HCT116 (cell line): ENCODE data around the gene SUPV3L1. TPM values are rescaled to one million over a fixed set of nuclear protein-coding genes. Genes with fewer than 3 reads are reported as not detected.

Source experiments
- ATAC-seq: fragments of 200-7000 bp; cut with Tn5 transposase; 2 replicates; pipeline ENCODE4 v1.9.1; 2020; ENCODE audit warnings: mild to moderate bottlenecking, moderate library complexity
- BruUV-seq: library from RNA; stranded (reverse); fragments of 400-500 nt; replicated peaks from 2 replicates; lab custom pipeline; 2021; lab: Mats Ljungman, UMichigan
- CTCF ChIA-PET: fragments of 300-600 bp; sonication (Branson Sonifier 250); formaldehyde crosslinking; loops from one replicate; lab custom pipeline; 2021; ENCODE audit warnings: antibody characterized with exemption; lab: Charles Lee
- POLR2A ChIA-PET: fragments of 300-600, 350-600 bp; sonication (Branson Sonifier 250); formaldehyde crosslinking; loops from one replicate; lab custom pipeline; 2021; ENCODE audit warnings: antibody characterized with exemption; lab: Charles Lee
- RAD21 ChIA-PET, 2 experiments: fragments of 300-600 bp; sonication (Branson Sonifier 250); formaldehyde crosslinking; loops; one replicate each; lab custom pipeline; 2023; ENCODE audit warnings: low total read pairs in 2 of 2; ENCODE audit not compliant: uncharacterized antibody in 2 of 2, unreplicated experiment in 2 of 2, low non-redundant PET in 1 of 2; lab: Charles Lee
- DNase-seq: peaks from one replicate; pipeline ENCODE4 v3.0.0-alpha.2; 2010; ENCODE audit warnings: low read depth, low spot score
- H2AFZ ChIP-seq: fragments of 200-600 bp; shearing (Covaris generic), sonication (generic); 2 replicates; pipeline ENCODE4 v1.6.1; 2017; ENCODE audit warnings: low read depth, mixed run types, mixed read lengths, antibody characterized with exemption, low read length; ENCODE audit not compliant: poor library complexity, severe bottlenecking
- H3K27ac ChIP-seq: 2 replicates; pipeline ENCODE4 v1.5.1; 2012; ENCODE audit warnings: low read depth, low read length
- H3K27me3 ChIP-seq: fragments of 200-600 bp; sonication (generic); 2 replicates; pipeline ENCODE4 v1.6.1; 2016; ENCODE audit warnings: mixed run types, low read length, mixed read lengths; ENCODE audit not compliant: insufficient read depth
- H3K36me3 ChIP-seq, 2 experiments: fragments of 200-500 bp in 1 of 2; fragments of 200-600 bp in 1 of 2; sonication (Bioruptor generic) in 1 of 2; sonication (generic) in 1 of 2; 2 replicates each; pipeline versions ENCODE4 v1.5.1 to v1.6.1; 2014 to 2016; ENCODE audit warnings: low read length in 2 of 2, inconsistent platforms in 1 of 2, mixed read lengths in 1 of 2, mixed run types in 1 of 2; ENCODE audit not compliant: insufficient read depth in 2 of 2, control insufficient read depth in 1 of 2
- H3K4me1 ChIP-seq, 2 experiments: fragments of 200-600 bp in 1 of 2; sonication (generic) in 1 of 2; 2 replicates each; pipeline versions ENCODE4 v1.5.1 to v1.6.1; 2012 to 2017; ENCODE audit warnings: low read length in 2 of 2, inconsistent platforms in 1 of 2, mild to moderate bottlenecking in 1 of 2, mixed read lengths in 1 of 2, mixed run types in 1 of 2, moderate library complexity in 1 of 2; ENCODE audit not compliant: insufficient read depth in 2 of 2, control insufficient read depth in 1 of 2
- H3K4me2 ChIP-seq: fragments of 200-600 bp; sonication (generic); 2 replicates; pipeline ENCODE4 v1.6.1; 2017; ENCODE audit warnings: mixed run types, low read length, mixed read lengths
- H3K4me3 ChIP-seq, 2 experiments: fragments of 200-600 bp in 1 of 2; sonication (generic) in 1 of 2; replicated peaks in 1 of 2; 2 replicates each; pipeline ENCODE4 v1.5.1; 2011 to 2016; ENCODE audit warnings: low read length in 2 of 2, control low read depth in 1 of 2, low read depth in 1 of 2, mild to moderate bottlenecking in 1 of 2, mixed read lengths in 1 of 2, mixed run types in 1 of 2
- H3K79me2 ChIP-seq: fragments of 200-600 bp; sonication (generic); 2 replicates; pipeline ENCODE4 v1.6.1; 2017; ENCODE audit warnings: mild to moderate bottlenecking, mixed run types, low read length, moderate library complexity, mixed read lengths; ENCODE audit not compliant: insufficient read depth
- H3K9ac ChIP-seq: fragments of 200-600 bp; sonication (generic); 2 replicates; pipeline ENCODE4 v1.6.1; 2016; ENCODE audit warnings: low read length, mixed read lengths
- H3K9me2 ChIP-seq: fragments of 200-600 bp; sonication (generic), shearing (Covaris generic); 2 replicates; pipeline ENCODE4 v1.6.1; 2017; ENCODE audit warnings: mixed run types, mild to moderate bottlenecking, moderate library complexity; ENCODE audit not compliant: insufficient read depth
- H3K9me3 ChIP-seq, 2 experiments: fragments of 200-500 bp in 1 of 2; fragments of 200-600 bp in 1 of 2; sonication (Bioruptor generic) in 1 of 2; sonication (generic) in 1 of 2; 2 replicates each; pipeline ENCODE4 v1.6.1; 2014 to 2017; ENCODE audit warnings: low read length in 2 of 2, mixed read lengths in 2 of 2, inconsistent platforms in 1 of 2, low read depth in 1 of 2, mild to moderate bottlenecking in 1 of 2, mixed run types in 1 of 2, moderate library complexity in 1 of 2; ENCODE audit not compliant: control insufficient read depth in 1 of 2, insufficient read depth in 1 of 2
- H4K20me1 ChIP-seq: fragments of 200-600 bp; sonication (generic), shearing (Covaris generic); 2 replicates; pipeline ENCODE4 v1.6.1; 2017; ENCODE audit warnings: mixed run types, mild to moderate bottlenecking, moderate library complexity; ENCODE audit not compliant: insufficient read depth
- ATF3 ChIP-seq: IDR thresholded peaks from 2 replicates; pipeline ENCODE4 v1.6.1; 2012
- CEBPB ChIP-seq: IDR thresholded peaks from 2 replicates; pipeline ENCODE4 v1.6.1; 2012; ENCODE audit warnings: low read depth
- CTCF ChIP-seq, 3 experiments: fragments of 200-600 bp in 1 of 3; sonication (generic) in 1 of 3; IDR thresholded peaks in 2 of 3; conservative IDR thresholded peaks in 1 of 3; 2 replicates each; pipeline ENCODE4 v1.5.1; 2012 to 2017; ENCODE audit warnings: low read depth in 2 of 3, low read length in 2 of 3, antibody characterized with exemption in 1 of 3, borderline replicate concordance in 1 of 3, control low read depth in 1 of 3, mild to moderate bottlenecking in 1 of 3, mixed read lengths in 1 of 3, mixed run types in 1 of 3, moderate library complexity in 1 of 3; ENCODE audit not compliant: insufficient read depth in 1 of 3
- ELF1 ChIP-seq: IDR thresholded peaks from 2 replicates; pipeline ENCODE4 v1.6.1; 2012; ENCODE audit warnings: low read depth, borderline replicate concordance
- EZH2 ChIP-seq: fragments of 200-600 bp; sonication (generic); IDR thresholded peaks from 2 replicates; pipeline ENCODE4 v1.6.1; 2017; ENCODE audit warnings: antibody characterized with exemption, mixed run types
- EZH2phosphoT487 ChIP-seq: fragments of 200-600 bp; IDR thresholded peaks from 2 replicates; pipeline ENCODE4 v1.6.1; 2018; ENCODE audit warnings: antibody characterized with exemption, borderline replicate concordance
- FOSL1 ChIP-seq: IDR thresholded peaks from 2 replicates; pipeline ENCODE4 v1.6.1; 2012; ENCODE audit warnings: low read depth
- MAX ChIP-seq: IDR thresholded peaks from 2 replicates; pipeline ENCODE4 v1.6.1; 2012
- POLR2AphosphoS5 ChIP-seq: IDR thresholded peaks from 2 replicates; pipeline ENCODE4 v1.6.1; 2011; ENCODE audit warnings: mild to moderate bottlenecking, low read depth, low read length, moderate library complexity
- REST ChIP-seq: IDR thresholded peaks from 2 replicates; pipeline ENCODE4 v1.6.1; 2012; ENCODE audit warnings: low read depth
- SIN3A ChIP-seq: IDR thresholded peaks from 2 replicates; pipeline ENCODE4 v1.6.1; 2012; ENCODE audit warnings: low read depth
- SP1 ChIP-seq: IDR thresholded peaks from 2 replicates; pipeline ENCODE4 v1.6.1; 2012; ENCODE audit warnings: low read depth
- YY1 ChIP-seq: IDR thresholded peaks from 2 replicates; pipeline ENCODE4 v1.6.1; 2011; ENCODE audit warnings: low read length, low read depth, moderate library complexity, mild to moderate bottlenecking; ENCODE audit not compliant: insufficient replicate concordance; ENCODE audit errors: extremely low read depth
- intact Hi-C: fragments of 100-400 bp; cut with micrococcal nuclease; formaldehyde crosslinking; loops from 2 replicates; pipeline ENCODE4 v1.10.0; 2022
- total RNA-seq: library from RNA; stranded (reverse); gene quantifications from one replicate; pipeline ENCODE4 v1.2.1, GENCODE V29; 2021; ENCODE audit not compliant: unreplicated experiment

SUPV3L1 gene
- total RNA-seq, 1 experiment from 2014 or later: 59.7 TPM

GRCh38 chr10:69246581-69247312 is 66.7 kb downstream of the SUPV3L1 start:
- Histone ChIP-seq H3K9me2 (no peaks in the 10 kb centered on the region), H3K79me2 (no peaks in the 10 kb centered on the region), H3K4me2 (no peak overlapping the region), H4K20me1 (no peaks in the 10 kb centered on the region), H3K27me3 (no peaks in the 10 kb centered on the region), H3K9ac (no peak overlapping the region), H3K9me3 (no peaks in the 10 kb centered on the region), H3K4me1 (no peaks in the 10 kb centered on the region), H3K4me3 (no peak overlapping the region), H3K36me3 (no peaks in the 10 kb centered on the region), H3K27ac (no peak overlapping the region), H2AFZ (no peak overlapping the region)
- intact Hi-C loops: no loop called here
- RAD21 ChIA-PET: no interaction called here
- CTCF ChIA-PET: interaction anchor here (1.1 kb wide), 1 partner anchor 9 kb away, joined by 3 read pairs; no protein-coding TSS in a partner anchor
- no peak for DNase-seq
- no peak for TF ChIP-seq YY1
- no peak for TF ChIP-seq POLR2AphosphoS5
- no peak for TF ChIP-seq SIN3A
- TF ChIP-seq ATF3: no peak
- TF ChIP-seq CEBPB: no peak
- TF ChIP-seq SP1: no peak
- no peak for TF ChIP-seq REST
- TF ChIP-seq FOSL1: no peak
- TF ChIP-seq EZH2phosphoT487: no peak
- no peak for TF ChIP-seq MAX
- TF ChIP-seq ELF1: no peak
- no peak for TF ChIP-seq CTCF (IDR thresholded peaks at IDR 0.05 in 2 of 3, conservative IDR thresholded peaks at IDR 0.05 in 1 of 3; ENCODE audit: borderline replicate concordance in 1 of 3, insufficient read depth in 1 of 3, low read depth in 2 of 3, low read length in 2 of 3)
- no peak for TF ChIP-seq EZH2
- POLR2A ChIA-PET: no interaction called here
- ATAC-seq: no peak
- no TSS peak for BruUV-seq
